HG03039 (cell line): ENCODE data around the gene SEMA3D.

ENCODE experiments used
- ATAC-seq: cut with Tn5 transposase; IDR thresholded peaks from one replicate; pipeline ENCODE4 v1.9.1; 2021; ENCODE audit warnings: mild to moderate bottlenecking, moderate library complexity; ENCODE audit not compliant: unreplicated experiment

The SEMA3D gene

GRCh38 chr7:85039196-85039923, 147.5 kb downstream of the SEMA3D start:
- peak; percentile 96 for ATAC-seq

- no peak for ATAC-seq
These were observed 148.4 kb downstream of the SEMA3D start for GRCh38 chr7:85038466-85038865.

- ATAC-seq: no peak
These were observed 153.6 kb downstream of the SEMA3D start for GRCh38 chr7:85033263-85033662.

- ATAC-seq: no peak
These were observed 155.4 kb downstream of the SEMA3D start for GRCh38 chr7:85031475-85031874.

GRCh38 chr7:85030893-85031292, 156.0 kb downstream of the SEMA3D start:
- ATAC-seq: no peak

- ATAC-seq: peak; percentile 74
These were observed 161.5 kb downstream of the SEMA3D start for GRCh38 chr7:85025312-85025756.

- ATAC-seq: no peak
These were observed 162.9 kb downstream of the SEMA3D start for GRCh38 chr7:85023916-85024315.

- ATAC-seq: no peak
These were observed 163.7 kb downstream of the SEMA3D start for GRCh38 chr7:85023066-85023712.

GRCh38 chr7:85022064-85022697, 164.7 kb downstream of the SEMA3D start:
- ATAC-seq: no peak

- ATAC-seq: no peak
These were observed 165.7 kb downstream of the SEMA3D start for GRCh38 chr7:85021101-85021704.

GRCh38 chr7:85019778-85020177, 167.1 kb downstream of the SEMA3D start:
- no peak for ATAC-seq

- ATAC-seq: no peak
These were observed 167.7 kb downstream of the SEMA3D start for GRCh38 chr7:85019176-85019575.

GRCh38 chr7:85018498-85018897, 168.4 kb downstream of the SEMA3D start:
- ATAC-seq: no peak

- ATAC-seq: no peak
These were observed 170.6 kb downstream of the SEMA3D start for GRCh38 chr7:85016286-85016685.

GRCh38 chr7:85014936-85015660, 171.8 kb downstream of the SEMA3D start:
- no peak for ATAC-seq

GRCh38 chr7:85011127-85011526, 175.7 kb downstream of the SEMA3D start:
- no peak for ATAC-seq

GRCh38 chr7:85010306-85010705, 176.6 kb downstream of the SEMA3D start:
- ATAC-seq: no peak

- no peak for ATAC-seq
These were observed 180.1 kb downstream of the SEMA3D start for GRCh38 chr7:85006754-85007153.

GRCh38 chr7:85004402-85004801, 182.5 kb downstream of the SEMA3D start:
- ATAC-seq: no peak

- no peak for ATAC-seq
These were observed 185.1 kb downstream of the SEMA3D start for GRCh38 chr7:85001495-85002345.
